OCI-M2 (cell line): ENCODE data around the gene CNPY1.

Source experiments
- DNase-seq: peaks from one replicate; lab custom pipeline; 2025; ENCODE audit not compliant: unreplicated experiment; lab: John Stamatoyannopoulos, UW

The CNPY1 gene

GRCh38 chr7:155490697-155491628 is 55.4 kb downstream of the CNPY1 start:
- no peak for DNase-seq

GRCh38 chr7:155489862-155490696 is 56.3 kb downstream of the CNPY1 start:
- no peak for DNase-seq

- DNase-seq = no peak
Observed at GRCh38 chr7:155489158-155489840, 57.1 kb downstream of the CNPY1 start.

GRCh38 chr7:155488483-155489127 is 57.8 kb downstream of the CNPY1 start:
- DNase-seq = no peak

GRCh38 chr7:155487509-155488482 is 58.6 kb downstream of the CNPY1 start:
- no peak for DNase-seq

- no peak for DNase-seq
Observed at GRCh38 chr7:155486783-155487508, 59.4 kb downstream of the CNPY1 start.

- DNase-seq = no peak
Observed at GRCh38 chr7:155484483-155485399, 61.6 kb downstream of the CNPY1 start.

GRCh38 chr7:155483868-155484325 is 62.5 kb downstream of the CNPY1 start:
- no peak for DNase-seq

- DNase-seq = no peak
Observed at GRCh38 chr7:155483245-155483644, 63.1 kb downstream of the CNPY1 start.

- no peak for DNase-seq
Observed at GRCh38 chr7:155482511-155483183, 63.7 kb downstream of the CNPY1 start.

GRCh38 chr7:155481764-155482163 is 64.6 kb downstream of the CNPY1 start:
- DNase-seq = no peak

GRCh38 chr7:155477476-155477875 is 68.9 kb downstream of the CNPY1 start:
- no peak for DNase-seq

- no peak for DNase-seq
Observed at GRCh38 chr7:155471718-155472117, 74.6 kb downstream of the CNPY1 start.

- no peak for DNase-seq
Observed at GRCh38 chr7:155470686-155471638, 75.4 kb downstream of the CNPY1 start.

GRCh38 chr7:155470186-155470487 is 76.2 kb downstream of the CNPY1 start:
- DNase-seq = no peak
